ENCODE data around the gene CALHM6. TPM values are rescaled to one million over a fixed set of nuclear protein-coding genes. Genes with fewer than 3 reads are reported as not detected.

Gene CALHM6
- total and polyA plus RNA-seq, 10 donors = 84.2 to 212 (median 168) TPM

GRCh38 chr6:116433206-116433712 is 27.9 kb upstream of the CALHM6 start:
- no peak for DNase-seq
- H3K36me3 ChIP-seq = peaks cover 0 to 81% (median 20%) of the 10 kb centered on the region in 6 donors
- H3K9me3 ChIP-seq = no peaks in the 10 kb centered on the region
- H3K27ac ChIP-seq = no peak overlapping the region
- peaks cover 0 to 13% (median under 1%) of the 10 kb centered on the region in 6 donors for H3K4me1 ChIP-seq
- intact Hi-C loops (cut with DNase I; ENCODE audit: low total_unique reads) = no loop called here
- H3K27me3 ChIP-seq (replicated peaks in 1 of 7) = no peaks in the 10 kb centered on the region
- TF ChIP-seq CTCF (IDR thresholded peaks at IDR 0.05 in 8 of 11, conservative IDR thresholded peaks at IDR 0.05 in 3 of 11) = no peak
- TF ChIP-seq POLR2AphosphoS5 (IDR thresholded peaks at IDR 0.05) = no peak
- no peak for TF ChIP-seq POLR2A (IDR thresholded peaks at IDR 0.05)
- WGBS, 5 donors = 94 to 99% (median 96%) methylated on average over 4 of the region's 4 CpGs
- no peak overlapping the region for H3K4me3 ChIP-seq

- intact Hi-C loops (cut with DNase I; ENCODE audit: low total_unique reads) = no loop called here
- DNase-seq = no peak
- Histone ChIP-seq H3K4me3 (no peak overlapping the region), H3K4me1 (peaks cover 5 to 22% (median 10%) of the 10 kb centered on the region in 6 donors), H3K36me3 (peaks cover 0 to 72% (median 16%) of the 10 kb centered on the region in 6 donors), H3K27ac (no peak overlapping the region), H3K27me3 (replicated peaks in 1 of 7) (no peaks in the 10 kb centered on the region), H3K9me3 (no peaks in the 10 kb centered on the region)
- no peak for TF ChIP-seq CTCF (IDR thresholded peaks at IDR 0.05 in 8 of 11, conservative IDR thresholded peaks at IDR 0.05 in 3 of 11)
- 91 to 98% (median 97%) methylated on average over 1 of the region's 1 CpG for WGBS, 5 donors
These were observed 27.0 kb upstream of the CALHM6 start for GRCh38 chr6:116434056-116434725.

- intact Hi-C loops (cut with DNase I; ENCODE audit: low total_unique reads) = no loop called here
- Histone ChIP-seq H3K27me3 (replicated peaks in 1 of 7) (no peaks in the 10 kb centered on the region), H3K27ac (no peak overlapping the region), H3K4me3 (no peak overlapping the region), H3K4me1 (peaks cover 9 to 25% (median 14%) of the 10 kb centered on the region in 6 donors), H3K36me3 (peaks cover 0 to 52% (median 9%) of the 10 kb centered on the region in 6 donors), H3K9me3 (no peaks in the 10 kb centered on the region)
- 86 to 94% (median 91%) methylated on average over 7 of the region's 7 CpGs for WGBS, 5 donors
- no peak for TF ChIP-seq POLR2AphosphoS5 (IDR thresholded peaks at IDR 0.05)
- no peak for TF ChIP-seq POLR2A (IDR thresholded peaks at IDR 0.05)
- TF ChIP-seq CTCF (IDR thresholded peaks at IDR 0.05 in 8 of 11, conservative IDR thresholded peaks at IDR 0.05 in 3 of 11) = no peak
- no peak for DNase-seq
These were observed 24.6 kb upstream of the CALHM6 start for GRCh38 chr6:116436586-116436985.

- Histone ChIP-seq H3K4me3 (no peak overlapping the region), H3K9me3 (no peaks in the 10 kb centered on the region), H3K27ac (no peak overlapping the region), H3K27me3 (replicated peaks in 1 of 7) (no peaks in the 10 kb centered on the region), H3K4me1 (peaks cover 9 to 25% (median 14%) of the 10 kb centered on the region in 6 donors), H3K36me3 (peaks cover 0 to 41% (median 5%) of the 10 kb centered on the region in 6 donors)
- intact Hi-C loops (cut with DNase I; ENCODE audit: low total_unique reads) = no loop called here
- no peak for DNase-seq
- no peak for TF ChIP-seq CTCF (IDR thresholded peaks at IDR 0.05 in 8 of 11, conservative IDR thresholded peaks at IDR 0.05 in 3 of 11)
These were observed 23.5 kb upstream of the CALHM6 start for GRCh38 chr6:116437656-116438055.

Data from spleen (tissue), 11 donors.